Activated B cell treated with CpG ODN at 0.5 μM for 24 hours (primary cell): Measurements from ENCODE around the gene PPP1R37. TPM values are rescaled to one million over a fixed set of nuclear protein-coding genes. Genes with fewer than 3 reads are reported as not detected.
"Not testable (repeated sequence)": the region's sequence is repeated elsewhere in the genome, so short reads cannot be mapped to it uniquely, and the experiment has no call there.

Source experiments
- ATAC-seq: fragments of 200-7000 bp; cut with Tn5 transposase; one replicate; pipeline ENCODE4 v1.10.0; 2021; ENCODE audit warnings: low read depth, mild to moderate bottlenecking, moderate library complexity
- CTCF ChIA-PET: fragments of 350-600 bp; sonication (Branson Sonifier 250); formaldehyde crosslinking; loops from one replicate; lab custom pipeline; 2021; ENCODE audit warnings: antibody characterized with exemption; lab: Charles Lee
- POLR2A ChIA-PET: fragments of 350-600 bp; sonication (Branson Sonifier 250); formaldehyde crosslinking; loops from one replicate; lab custom pipeline; 2021; ENCODE audit warnings: antibody characterized with exemption; lab: Charles Lee
- DNase-seq: peaks from one replicate; pipeline ENCODE4 v3.0.0; 2022
- H3K27ac Mint-ChIP-seq: one replicate; pipeline ENCODE4 v1.8.0; 2020; ENCODE audit warnings: mixed read lengths
- H3K27me3 Mint-ChIP-seq: one replicate; pipeline ENCODE4 v1.8.0; 2021; ENCODE audit warnings: mixed read lengths
- H3K36me3 Mint-ChIP-seq: one replicate; pipeline ENCODE4 v1.8.0; 2021; ENCODE audit warnings: low read depth, mixed read lengths
- H3K4me1 Mint-ChIP-seq: one replicate; pipeline ENCODE4 v1.8.0; 2021; ENCODE audit warnings: mixed read lengths
- H3K4me3 Mint-ChIP-seq: one replicate; pipeline ENCODE4 v1.8.0; 2020; ENCODE audit warnings: mild to moderate bottlenecking, mixed read lengths
- H3K9me3 Mint-ChIP-seq: one replicate; pipeline ENCODE4 v1.8.0; 2020; ENCODE audit warnings: mixed read lengths
- intact Hi-C: fragments of 100-400 bp; cut with micrococcal nuclease; formaldehyde crosslinking; loops from one replicate; pipeline ENCODE4 v1.15.1; 2024
- total RNA-seq: library from RNA; stranded (reverse); gene quantifications from 2 replicates; pipeline ENCODE4 v1.2.3, GENCODE V29; 2022
- TF ChIP-seq, protein P1 (sequence below): fragments of 200-600 bp; IDR thresholded peaks from one replicate; pipeline ENCODE4 v1.8.0; 2022; ENCODE audit warnings: antibody characterized with exemption, mild to moderate bottlenecking

The PPP1R37 gene
- total RNA-seq, 1 donor from 2014 or later = 27.2 TPM

GRCh38 chr19:45103508-45104319, 10.7 kb downstream of the PPP1R37 start:
- TF ChIP-seq, protein P1, sequence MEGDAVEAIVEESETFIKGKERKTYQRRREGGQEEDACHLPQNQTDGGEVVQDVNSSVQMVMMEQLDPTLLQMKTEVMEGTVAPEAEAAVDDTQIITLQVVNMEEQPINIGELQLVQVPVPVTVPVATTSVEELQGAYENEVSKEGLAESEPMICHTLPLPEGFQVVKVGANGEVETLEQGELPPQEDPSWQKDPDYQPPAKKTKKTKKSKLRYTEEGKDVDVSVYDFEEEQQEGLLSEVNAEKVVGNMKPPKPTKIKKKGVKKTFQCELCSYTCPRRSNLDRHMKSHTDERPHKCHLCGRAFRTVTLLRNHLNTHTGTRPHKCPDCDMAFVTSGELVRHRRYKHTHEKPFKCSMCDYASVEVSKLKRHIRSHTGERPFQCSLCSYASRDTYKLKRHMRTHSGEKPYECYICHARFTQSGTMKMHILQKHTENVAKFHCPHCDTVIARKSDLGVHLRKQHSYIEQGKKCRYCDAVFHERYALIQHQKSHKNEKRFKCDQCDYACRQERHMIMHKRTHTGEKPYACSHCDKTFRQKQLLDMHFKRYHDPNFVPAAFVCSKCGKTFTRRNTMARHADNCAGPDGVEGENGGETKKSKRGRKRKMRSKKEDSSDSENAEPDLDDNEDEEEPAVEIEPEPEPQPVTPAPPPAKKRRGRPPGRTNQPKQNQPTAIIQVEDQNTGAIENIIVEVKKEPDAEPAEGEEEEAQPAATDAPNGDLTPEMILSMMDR = no peak
- intact Hi-C loops = loop anchor here (1.0 to 2.0 kb wide), 2 partner anchors 10 to 13 kb away; partner anchors contain the start of gene PPP1R37
- Mint-ChIP-seq H3K4me3 (peak overlapping the region; percentile 57), H3K36me3 (peaks cover 3% of the 10 kb centered on the region), H3K4me1 (peaks cover 65% of the 10 kb centered on the region), H3K27me3 (no peaks in the 10 kb centered on the region), H3K9me3 (no peaks in the 10 kb centered on the region), H3K27ac (peak overlapping the region; percentile 77)
- POLR2A ChIA-PET = interaction anchor here (0.5 to 4.2 kb wide), 7 partner anchors 11 to 74 kb away, joined by 3 to 25 read pairs (median 3); partner anchors contain the start of genes BLOC1S3, GEMIN7, PPP1R37 and TRAPPC6A
- ATAC-seq (peak; percentile 41), DNase-seq (no peak)
- CTCF ChIA-PET = interaction anchor here (0.8 to 1.4 kb wide), 4 partner anchors 9 to 446 kb away, joined by 3 to 5 read pairs (median 4); no protein-coding TSS in a partner anchor

DNA sequence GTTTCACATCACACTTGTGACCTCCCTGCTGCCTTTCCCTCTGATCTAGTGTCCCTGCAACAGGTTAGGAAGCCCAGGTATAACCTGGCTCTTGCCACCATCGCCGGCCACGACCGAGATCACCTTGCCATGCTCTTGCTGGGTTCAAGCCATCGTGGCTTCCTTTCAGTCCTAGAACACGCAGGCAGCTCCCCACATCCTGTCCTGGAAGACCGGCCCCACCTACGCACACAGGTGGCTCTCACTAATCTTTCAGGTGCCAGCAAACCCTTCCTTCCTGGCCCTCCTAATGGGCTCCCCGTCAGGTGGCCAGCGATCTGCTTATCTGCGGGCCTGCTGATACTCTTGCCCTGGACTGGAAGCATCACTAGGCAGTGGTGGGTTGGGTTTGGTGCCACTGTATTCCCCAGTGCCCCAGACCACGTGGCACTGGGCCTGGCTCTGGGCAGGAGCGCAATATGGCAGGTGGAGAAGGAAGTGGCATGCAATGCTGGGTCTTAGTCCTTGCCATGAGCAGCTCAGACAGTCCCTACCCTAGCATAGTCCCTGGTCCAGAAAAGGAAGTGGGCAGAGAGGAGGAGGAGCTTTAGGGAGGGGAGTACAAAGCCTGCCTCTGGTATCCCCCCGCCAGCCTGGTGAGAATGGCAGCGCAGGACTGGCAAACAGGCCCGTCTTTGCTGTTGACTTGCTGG, 11.8 kb downstream of the PPP1R37 start:
- no peaks in the 10 kb centered on the region for H3K9me3 Mint-ChIP-seq
- intact Hi-C loops = no loop called here
- peak overlapping the region; percentile 77 for H3K27ac Mint-ChIP-seq
- DNase-seq (no peak), ATAC-seq (peak; percentile 50)
- H3K4me3 Mint-ChIP-seq = peak overlapping the region; percentile 7
- POLR2A ChIA-PET = interaction anchor here (0.7 to 4.2 kb wide), 2 partner anchors 12 to 30 kb away, joined by 4 to 25 read pairs; partner anchors contain the start of gene PPP1R37
- CTCF ChIA-PET = no interaction called here
- TF ChIP-seq, protein P1 = no peak
- peaks cover 65% of the 10 kb centered on the region for H3K4me1 Mint-ChIP-seq
- H3K36me3 Mint-ChIP-seq = no peaks in the 10 kb centered on the region
- H3K27me3 Mint-ChIP-seq = no peaks in the 10 kb centered on the region

GRCh38 chr19:45106363-45106762, 13.4 kb downstream of the PPP1R37 start:
- ATAC-seq, POLR2A ChIA-PET, H3K4me3 Mint-ChIP-seq, DNase-seq, H3K9me3 Mint-ChIP-seq, H3K27me3 Mint-ChIP-seq, CTCF ChIA-PET, H3K36me3 Mint-ChIP-seq, intact Hi-C loops, H3K27ac Mint-ChIP-seq: not testable (repeated sequence)
- peaks cover 76% of the 10 kb centered on the region for H3K4me1 Mint-ChIP-seq

GRCh38 chr19:45107621-45108150, 14.7 kb downstream of the PPP1R37 start:
- peak overlapping the region; percentile 30 for H3K27ac Mint-ChIP-seq

GRCh38 chr19:45110851-45111266, 17.9 kb downstream of the PPP1R37 start:
- H3K36me3 Mint-ChIP-seq = no peaks in the 10 kb centered on the region
- TF ChIP-seq, protein P1 = no peak
- intact Hi-C loops = no loop called here
- no peaks in the 10 kb centered on the region for H3K27me3 Mint-ChIP-seq
- no peak for DNase-seq
- H3K27ac Mint-ChIP-seq = no peak overlapping the region
- H3K4me3 Mint-ChIP-seq = no peak overlapping the region
- H3K4me1 Mint-ChIP-seq = peaks cover 60% of the 10 kb centered on the region
- CTCF ChIA-PET = no interaction called here
- peak; percentile 54 for ATAC-seq
- POLR2A ChIA-PET = interaction anchor here (1.2 kb wide), 2 partner anchors 18 to 19 kb away, joined by 3 read pairs; no protein-coding TSS in a partner anchor
- H3K9me3 Mint-ChIP-seq = no peaks in the 10 kb centered on the region

More at GRCh38 chr19:45107621-45108150, 14.7 kb downstream of the PPP1R37 start:
- Mint-ChIP-seq H3K4me1 (peaks cover 73% of the 10 kb centered on the region), H3K4me3 (no peak overlapping the region), H3K36me3 (no peaks in the 10 kb centered on the region), H3K9me3 (no peaks in the 10 kb centered on the region), H3K27me3 (no peaks in the 10 kb centered on the region)
- ATAC-seq (no peak), DNase-seq (no peak)
- ChIA-PET POLR2A (interaction anchor here (0.6 kb wide), 2 partner anchors 84 to 569 kb away, joined by 4 to 14 read pairs; no protein-coding TSS in a partner anchor), CTCF (no interaction called here)
- TF ChIP-seq, protein P1 = no peak
- intact Hi-C loops = no loop called here
